ENCODE results near the gene ZNF423.
A peak's percentile ranks its signal among the peaks of the same experiment; 100 is the strongest.

The ZNF423 gene

GRCh38 chr16:49826515-49826914, 29.4 kb downstream of the ZNF423 start:
- Mint-ChIP-seq H3K4me3 (no peak overlapping the region), H3K9me3 (no peaks in the 10 kb centered on the region), H3K27ac (no peak overlapping the region), H3K36me3 (no peaks in the 10 kb centered on the region), H3K4me1 (no peaks in the 10 kb centered on the region), H3K27me3 (peaks cover 40% of the 10 kb centered on the region)
- no peak for ATAC-seq

- Mint-ChIP-seq H3K4me3 (no peak overlapping the region), H3K9me3 (no peaks in the 10 kb centered on the region), H3K27me3 (peaks cover 36% of the 10 kb centered on the region), H3K4me1 (no peaks in the 10 kb centered on the region), H3K36me3 (no peaks in the 10 kb centered on the region), H3K27ac (no peak overlapping the region)
- ATAC-seq = no peak
These were observed 30.9 kb downstream of the ZNF423 start for GRCh38 chr16:49825041-49825440.

GRCh38 chr16:49824593-49824992, 31.3 kb downstream of the ZNF423 start:
- Mint-ChIP-seq H3K36me3 (no peaks in the 10 kb centered on the region), H3K27me3 (peaks cover 31% of the 10 kb centered on the region), H3K4me3 (no peak overlapping the region), H3K4me1 (no peaks in the 10 kb centered on the region), H3K27ac (no peak overlapping the region), H3K9me3 (no peaks in the 10 kb centered on the region)
- no peak for ATAC-seq

DNA sequence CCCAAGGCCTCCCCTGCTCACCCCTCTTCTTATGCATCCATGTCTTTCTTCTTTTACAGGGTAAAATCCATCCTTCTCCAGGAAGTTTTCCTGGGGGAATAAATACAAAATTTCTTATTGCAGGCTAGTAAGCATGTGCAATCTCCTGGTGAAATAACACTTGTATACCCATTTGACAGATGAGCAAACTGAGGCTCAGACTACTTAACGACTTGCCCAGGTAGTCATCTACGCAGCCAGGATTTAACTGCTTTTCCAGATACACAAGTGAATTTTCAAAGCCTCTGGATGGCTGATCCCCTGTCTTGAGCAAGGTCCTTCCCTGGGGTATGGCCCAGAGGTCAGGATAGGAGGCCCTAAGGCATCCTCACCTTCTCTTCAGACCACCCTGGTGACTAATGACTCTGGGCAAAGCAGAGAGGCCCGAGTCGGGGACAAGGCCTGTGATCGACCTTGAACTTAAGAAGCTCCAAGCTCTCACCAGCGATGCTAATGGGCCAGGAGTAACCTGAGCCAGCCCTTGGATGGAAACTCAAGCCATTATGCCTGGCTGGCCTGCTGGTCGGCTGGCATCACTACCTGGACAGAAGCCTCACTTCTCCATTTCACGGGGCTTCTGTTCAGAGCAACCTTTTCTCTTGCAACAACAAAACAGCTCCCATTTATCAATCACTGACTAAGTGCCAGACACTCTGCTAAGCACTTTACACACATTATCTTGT, 33.1 kb downstream of the ZNF423 start:
- peaks cover 36% of the 10 kb centered on the region for H3K27me3 Mint-ChIP-seq
- H3K36me3 Mint-ChIP-seq = no peaks in the 10 kb centered on the region
- no peak overlapping the region for H3K27ac Mint-ChIP-seq
- H3K4me1 Mint-ChIP-seq = no peaks in the 10 kb centered on the region
- H3K9me3 Mint-ChIP-seq = no peaks in the 10 kb centered on the region
- no peak for ATAC-seq
- no peak overlapping the region for H3K4me3 Mint-ChIP-seq

DNA sequence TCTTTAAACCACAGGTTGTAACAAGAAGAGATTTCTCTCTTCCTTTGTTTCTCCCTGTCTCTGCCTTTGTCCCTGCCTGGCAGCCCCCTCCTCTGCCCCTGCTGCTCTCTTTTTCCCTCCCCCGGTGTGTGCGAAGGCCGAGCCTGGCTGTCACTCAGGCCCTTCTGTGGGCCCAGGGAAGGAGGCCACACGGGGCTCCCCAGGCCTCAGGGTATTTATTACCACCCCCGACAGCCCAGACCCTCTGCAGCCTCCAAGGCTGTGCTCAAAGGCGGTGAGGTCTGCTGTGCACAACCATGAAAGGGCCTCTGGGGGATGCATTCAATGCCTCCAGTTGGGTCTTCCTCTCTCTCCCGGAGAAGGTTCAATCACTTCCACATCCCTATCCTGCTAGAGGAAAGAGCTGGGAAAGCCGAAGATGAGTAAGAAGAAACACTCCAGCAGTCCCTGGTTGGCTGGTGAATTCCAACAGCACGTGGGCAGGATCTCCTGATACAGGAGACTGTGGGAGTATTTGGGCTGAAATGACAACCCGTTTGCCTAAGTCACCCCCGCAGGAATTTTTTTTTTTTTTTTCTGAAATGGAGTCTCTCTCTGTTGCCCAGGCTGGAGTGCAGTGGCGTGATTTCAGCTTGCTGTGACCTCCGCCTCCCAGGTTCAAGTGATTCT, 34.2 kb downstream of the ZNF423 start:
- H3K27ac Mint-ChIP-seq = no peak overlapping the region
- no peaks in the 10 kb centered on the region for H3K36me3 Mint-ChIP-seq
- no peaks in the 10 kb centered on the region for H3K9me3 Mint-ChIP-seq
- no peak for ATAC-seq
- H3K27me3 Mint-ChIP-seq = peaks cover 36% of the 10 kb centered on the region
- H3K4me3 Mint-ChIP-seq = no peak overlapping the region
- no peaks in the 10 kb centered on the region for H3K4me1 Mint-ChIP-seq

- no peak overlapping the region for H3K27ac Mint-ChIP-seq
- ATAC-seq = no peak
- no peaks in the 10 kb centered on the region for H3K36me3 Mint-ChIP-seq
- no peaks in the 10 kb centered on the region for H3K4me1 Mint-ChIP-seq
- H3K4me3 Mint-ChIP-seq = no peak overlapping the region
- H3K9me3 Mint-ChIP-seq = no peaks in the 10 kb centered on the region
- H3K27me3 Mint-ChIP-seq = peaks cover 36% of the 10 kb centered on the region
These were observed 34.8 kb downstream of the ZNF423 start for GRCh38 chr16:49821156-49821555.

GRCh38 chr16:49817754-49818507, 38.0 kb downstream of the ZNF423 start:
- H3K36me3 Mint-ChIP-seq = no peaks in the 10 kb centered on the region
- no peaks in the 10 kb centered on the region for H3K4me1 Mint-ChIP-seq
- H3K4me3 Mint-ChIP-seq = no peak overlapping the region
- peaks cover 21% of the 10 kb centered on the region for H3K27me3 Mint-ChIP-seq
- no peak for ATAC-seq
- H3K9me3 Mint-ChIP-seq = no peaks in the 10 kb centered on the region
- H3K27ac Mint-ChIP-seq = no peak overlapping the region

- H3K27ac Mint-ChIP-seq = no peak overlapping the region
- ATAC-seq = no peak
- no peaks in the 10 kb centered on the region for H3K4me1 Mint-ChIP-seq
- no peaks in the 10 kb centered on the region for H3K36me3 Mint-ChIP-seq
- no peaks in the 10 kb centered on the region for H3K9me3 Mint-ChIP-seq
- no peak overlapping the region for H3K4me3 Mint-ChIP-seq
- peaks cover 13% of the 10 kb centered on the region for H3K27me3 Mint-ChIP-seq
These were observed 39.0 kb downstream of the ZNF423 start for GRCh38 chr16:49816875-49817274.

GRCh38 chr16:49811644-49812334, 44.1 kb downstream of the ZNF423 start:
- Mint-ChIP-seq H3K36me3 (no peaks in the 10 kb centered on the region), H3K4me3 (no peak overlapping the region), H3K27ac (no peak overlapping the region), H3K4me1 (no peaks in the 10 kb centered on the region), H3K9me3 (no peaks in the 10 kb centered on the region), H3K27me3 (peaks cover 14% of the 10 kb centered on the region)
- no peak for ATAC-seq

GRCh38 chr16:49810831-49811230, 45.1 kb downstream of the ZNF423 start:
- Mint-ChIP-seq H3K27me3 (peaks cover 17% of the 10 kb centered on the region), H3K4me1 (no peaks in the 10 kb centered on the region)
- ATAC-seq = no peak

DNA sequence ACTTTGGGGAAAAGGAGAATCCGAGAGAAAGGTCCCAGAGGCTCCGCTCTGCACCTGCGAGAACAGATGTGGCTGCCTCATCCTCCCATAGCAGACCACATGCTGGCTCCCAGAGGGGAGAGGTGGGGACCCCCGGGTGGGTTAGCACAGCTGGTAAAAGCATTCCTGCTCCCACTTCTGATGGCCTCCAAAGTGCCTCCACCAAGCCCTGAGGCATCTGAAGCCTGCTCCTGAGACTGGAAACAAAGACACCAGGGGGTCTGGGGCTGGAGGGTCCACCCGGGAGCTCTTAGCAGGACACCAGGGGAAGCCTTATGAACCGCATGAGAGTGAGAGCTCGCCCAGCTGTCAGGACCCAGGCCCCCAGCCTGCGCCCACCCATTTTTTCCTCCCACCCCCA, 46.4 kb downstream of the ZNF423 start:
- H3K36me3 Mint-ChIP-seq = no peaks in the 10 kb centered on the region
- ATAC-seq = no peak
- peaks cover 17% of the 10 kb centered on the region for H3K27me3 Mint-ChIP-seq
- no peak overlapping the region for H3K27ac Mint-ChIP-seq
- no peaks in the 10 kb centered on the region for H3K4me1 Mint-ChIP-seq
- H3K4me3 Mint-ChIP-seq = no peak overlapping the region
- no peaks in the 10 kb centered on the region for H3K9me3 Mint-ChIP-seq

More at GRCh38 chr16:49810831-49811230, 45.1 kb downstream of the ZNF423 start:
- H3K27ac Mint-ChIP-seq = no peak overlapping the region
- H3K36me3 Mint-ChIP-seq = no peaks in the 10 kb centered on the region
- no peaks in the 10 kb centered on the region for H3K9me3 Mint-ChIP-seq
- H3K4me3 Mint-ChIP-seq = no peak overlapping the region

DNA sequence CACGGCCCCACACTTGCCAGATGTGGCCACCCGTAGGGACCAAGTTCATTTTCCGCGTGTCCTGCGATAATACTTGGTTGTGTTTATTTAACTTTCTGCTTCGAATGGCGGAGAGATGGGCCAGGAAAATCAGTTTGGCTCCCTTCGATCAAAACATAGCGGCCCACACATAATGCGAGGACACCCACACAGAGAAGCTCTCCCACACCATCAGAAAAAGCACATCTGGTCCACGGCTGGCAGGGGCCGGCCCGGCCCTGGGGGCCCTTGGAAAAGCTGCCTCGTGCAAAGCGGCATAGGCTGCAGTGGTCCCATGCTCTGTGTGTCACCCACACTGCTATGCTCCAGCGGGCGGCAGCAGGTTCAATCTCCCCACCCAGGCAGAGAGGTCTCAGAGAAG, 46.9 kb downstream of the ZNF423 start:
- ATAC-seq = no peak
- no peaks in the 10 kb centered on the region for H3K9me3 Mint-ChIP-seq
- H3K36me3 Mint-ChIP-seq = no peaks in the 10 kb centered on the region
- H3K4me1 Mint-ChIP-seq = no peaks in the 10 kb centered on the region
- no peak overlapping the region for H3K4me3 Mint-ChIP-seq
- no peak overlapping the region for H3K27ac Mint-ChIP-seq
- peaks cover 17% of the 10 kb centered on the region for H3K27me3 Mint-ChIP-seq

GRCh38 chr16:49806446-49806845, 49.5 kb downstream of the ZNF423 start:
- H3K9me3 Mint-ChIP-seq = no peaks in the 10 kb centered on the region
- no peaks in the 10 kb centered on the region for H3K4me1 Mint-ChIP-seq
- no peak overlapping the region for H3K27ac Mint-ChIP-seq
- peaks cover 17% of the 10 kb centered on the region for H3K27me3 Mint-ChIP-seq
- H3K4me3 Mint-ChIP-seq = no peak overlapping the region
- ATAC-seq = no peak
- no peaks in the 10 kb centered on the region for H3K36me3 Mint-ChIP-seq

GRCh38 chr16:49801290-49801689, 54.6 kb downstream of the ZNF423 start:
- Mint-ChIP-seq H3K9me3 (no peaks in the 10 kb centered on the region), H3K27ac (no peak overlapping the region), H3K4me1 (peaks cover 6% of the 10 kb centered on the region), H3K36me3 (no peaks in the 10 kb centered on the region), H3K4me3 (no peak overlapping the region), H3K27me3 (peaks cover 8% of the 10 kb centered on the region)
- no peak for ATAC-seq

- Mint-ChIP-seq H3K36me3 (no peaks in the 10 kb centered on the region), H3K27ac (no peak overlapping the region), H3K27me3 (peaks cover 8% of the 10 kb centered on the region), H3K4me3 (no peak overlapping the region), H3K9me3 (no peaks in the 10 kb centered on the region), H3K4me1 (peaks cover 6% of the 10 kb centered on the region)
- ATAC-seq = peak; percentile 37
These were observed 55.0 kb downstream of the ZNF423 start for GRCh38 chr16:49800876-49801275.
